HG02973 (cell line): ENCODE measurements around the gene ZMYND11.
"Not testable (repeated sequence)": the region's sequence is repeated elsewhere in the genome, so short reads cannot be mapped to it uniquely, and the experiment has no call there.

ENCODE experiments used
- ATAC-seq: cut with Tn5 transposase; IDR thresholded peaks from one replicate; pipeline ENCODE4 v1.9.1; 2021; ENCODE audit warnings: moderate library complexity; ENCODE audit not compliant: unreplicated experiment

ZMYND11 gene

GRCh38 chr10:241966-242643 lies 106.8 kb downstream of the ZMYND11 start:
- no peak for ATAC-seq

GRCh38 chr10:244227-244626 lies 109.0 kb downstream of the ZMYND11 start:
- no peak for ATAC-seq

- no peak for ATAC-seq
Observed at GRCh38 chr10:246431-246830, 111.2 kb downstream of the ZMYND11 start.

GRCh38 chr10:247480-247879 lies 112.2 kb downstream of the ZMYND11 start:
- no peak for ATAC-seq

GRCh38 chr10:248307-248706 lies 113.1 kb downstream of the ZMYND11 start:
- ATAC-seq: no peak

GRCh38 chr10:251982-252582 lies 116.8 kb downstream of the ZMYND11 start:
- no peak for ATAC-seq

- ATAC-seq: no peak
Observed at GRCh38 chr10:260819-261429, 125.7 kb downstream of the ZMYND11 start.

GRCh38 chr10:264160-265073 lies 129.2 kb downstream of the ZMYND11 start:
- not testable (repeated sequence) for ATAC-seq

GRCh38 chr10:265074-265440 lies 129.8 kb downstream of the ZMYND11 start:
- ATAC-seq: not testable (repeated sequence)

- ATAC-seq: not testable (repeated sequence)
Observed at GRCh38 chr10:265816-266588, 130.7 kb downstream of the ZMYND11 start.

- ATAC-seq: no peak
Observed at GRCh38 chr10:266974-267425, 131.7 kb downstream of the ZMYND11 start.

- ATAC-seq: no peak
Observed at GRCh38 chr10:267705-268104, 132.4 kb downstream of the ZMYND11 start.

- ATAC-seq: no peak
Observed at GRCh38 chr10:269440-270074, 134.3 kb downstream of the ZMYND11 start.

GRCh38 chr10:271201-271600 lies 135.9 kb downstream of the ZMYND11 start:
- no peak for ATAC-seq

- no peak for ATAC-seq
Observed at GRCh38 chr10:271722-272121, 136.5 kb downstream of the ZMYND11 start.

GRCh38 chr10:273088-273487 lies 137.8 kb downstream of the ZMYND11 start:
- no peak for ATAC-seq

- ATAC-seq: no peak
Observed at GRCh38 chr10:274866-275265, 139.6 kb downstream of the ZMYND11 start.

- no peak for ATAC-seq
Observed at GRCh38 chr10:275680-276079, 140.4 kb downstream of the ZMYND11 start.

- no peak for ATAC-seq
Observed at GRCh38 chr10:277963-278362, 142.7 kb downstream of the ZMYND11 start.

GRCh38 chr10:278707-279106 lies 143.5 kb downstream of the ZMYND11 start:
- ATAC-seq: no peak
